Upper lobe of right lung (tissue), 1 donor: ENCODE results near the gene NCKAP1. TPM values are rescaled to one million over a fixed set of nuclear protein-coding genes. Genes with fewer than 3 reads are reported as not detected.
"Not testable (repeated sequence)": the region's sequence is repeated elsewhere in the genome, so short reads cannot be mapped to it uniquely, and the experiment has no call there.

Experiments used
- ATAC-seq: fragments of 200-7000 bp; cut with Tn5 transposase; one replicate; pipeline ENCODE4 v1.9.1; 2020; ENCODE audit warnings: mild to moderate bottlenecking, moderate library complexity
- DNase-seq: peaks from one replicate; pipeline ENCODE4 v3.0.0-alpha.2; 2020
- H3K27ac ChIP-seq: fragments of 200-600 bp; one replicate; pipeline ENCODE4 v1.8.0; 2022
- H3K27me3 ChIP-seq: fragments of 200-600 bp; one replicate; pipeline ENCODE4 v1.8.0; 2022; ENCODE audit warnings: mild to moderate bottlenecking
- H3K36me3 ChIP-seq: fragments of 200-600 bp; one replicate; pipeline ENCODE4 v1.8.0; 2022
- H3K4me1 ChIP-seq: fragments of 200-600 bp; one replicate; pipeline ENCODE4 v1.8.0; 2022
- H3K4me3 ChIP-seq: fragments of 200-600 bp; one replicate; pipeline ENCODE4 v1.8.0; 2022; ENCODE audit warnings: mild to moderate bottlenecking
- H3K9me3 ChIP-seq: fragments of 200-600 bp; one replicate; pipeline ENCODE4 v1.8.0; 2022
- CTCF ChIP-seq: fragments of 200-600 bp; IDR thresholded peaks from one replicate; pipeline ENCODE4 v1.8.0; 2022; ENCODE audit warnings: antibody characterized with exemption
- intact Hi-C: fragments of 100-400 bp; cut with DNase I; formaldehyde crosslinking; loops from one replicate; pipeline ENCODE4 v1.11.0; 2022
- total RNA-seq: library from RNA; stranded (reverse); fragmentation: NEBNext Ultra II Directional; extraction: Animal tissue kit (Norgen Biotek cat#: 25700); gene quantifications from one replicate; pipeline ENCODE4 v1.2.1, GENCODE V29; 2021
- donor health status: DM: no; HTN: yes; CAD: no; lungs with severe emphysema.

NCKAP1 gene
- total RNA-seq, 1 donor from 2014 or later = 117 TPM

- Histone ChIP-seq H3K4me1 (no peaks in the 10 kb centered on the region), H3K36me3 (peaks cover 30% of the 10 kb centered on the region), H3K27me3 (no peaks in the 10 kb centered on the region), H3K4me3 (no peak overlapping the region), H3K27ac (no peak overlapping the region), H3K9me3 (no peaks in the 10 kb centered on the region)
- ATAC-seq = no peak
- no peak for DNase-seq
- no peak for TF ChIP-seq CTCF
- intact Hi-C loops = no loop called here
These were observed 36.3 kb downstream of the NCKAP1 start for GRCh38 chr2:183001948-183002347.

GRCh38 chr2:183000846-183001245 lies 37.4 kb downstream of the NCKAP1 start:
- TF ChIP-seq CTCF = no peak
- H3K27me3 ChIP-seq = no peaks in the 10 kb centered on the region
- ATAC-seq (no peak), DNase-seq (no peak)
- intact Hi-C loops = no loop called here
- H3K9me3 ChIP-seq = no peaks in the 10 kb centered on the region
- H3K4me1 ChIP-seq = no peaks in the 10 kb centered on the region
- peaks cover 30% of the 10 kb centered on the region for H3K36me3 ChIP-seq
- no peak overlapping the region for H3K27ac ChIP-seq
- H3K4me3 ChIP-seq = no peak overlapping the region

DNA sequence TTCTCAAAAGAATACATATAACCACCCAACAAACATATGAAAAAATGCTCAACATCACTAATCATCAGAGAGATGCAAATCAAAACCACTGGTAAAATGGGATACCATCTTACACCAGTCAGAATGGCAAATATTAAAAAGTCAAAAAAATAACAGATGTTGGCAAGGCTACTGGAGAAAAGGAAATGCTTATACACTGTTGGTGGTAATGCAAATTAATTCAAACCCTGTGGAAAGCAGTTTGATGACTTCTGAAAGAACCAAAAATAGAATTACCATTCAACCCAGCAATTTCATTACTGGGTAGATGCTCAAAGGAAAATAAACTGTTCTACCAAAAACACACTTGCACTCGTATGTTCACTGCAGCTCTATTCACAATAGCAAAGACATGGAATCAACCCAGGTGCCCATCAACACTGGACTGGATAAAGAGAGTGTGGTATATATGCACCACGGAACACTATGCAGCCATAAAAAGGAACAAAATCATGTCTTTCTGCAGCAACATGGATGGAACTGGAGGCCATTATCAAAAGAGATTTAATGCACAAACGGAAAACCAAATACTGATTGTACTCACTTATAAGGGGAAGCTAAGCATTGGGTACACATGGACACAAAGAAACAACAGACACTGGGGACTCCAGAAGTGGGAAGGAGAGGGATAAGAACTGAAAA lies 38.8 kb downstream of the NCKAP1 start:
- no peaks in the 10 kb centered on the region for H3K4me1 ChIP-seq
- no peaks in the 10 kb centered on the region for H3K27me3 ChIP-seq
- H3K36me3 ChIP-seq = peaks cover 35% of the 10 kb centered on the region
- no peak overlapping the region for H3K4me3 ChIP-seq
- DNase-seq (no peak), ATAC-seq (no peak)
- intact Hi-C loops = no loop called here
- no peak for TF ChIP-seq CTCF
- H3K9me3 ChIP-seq = no peaks in the 10 kb centered on the region
- no peak overlapping the region for H3K27ac ChIP-seq

DNA sequence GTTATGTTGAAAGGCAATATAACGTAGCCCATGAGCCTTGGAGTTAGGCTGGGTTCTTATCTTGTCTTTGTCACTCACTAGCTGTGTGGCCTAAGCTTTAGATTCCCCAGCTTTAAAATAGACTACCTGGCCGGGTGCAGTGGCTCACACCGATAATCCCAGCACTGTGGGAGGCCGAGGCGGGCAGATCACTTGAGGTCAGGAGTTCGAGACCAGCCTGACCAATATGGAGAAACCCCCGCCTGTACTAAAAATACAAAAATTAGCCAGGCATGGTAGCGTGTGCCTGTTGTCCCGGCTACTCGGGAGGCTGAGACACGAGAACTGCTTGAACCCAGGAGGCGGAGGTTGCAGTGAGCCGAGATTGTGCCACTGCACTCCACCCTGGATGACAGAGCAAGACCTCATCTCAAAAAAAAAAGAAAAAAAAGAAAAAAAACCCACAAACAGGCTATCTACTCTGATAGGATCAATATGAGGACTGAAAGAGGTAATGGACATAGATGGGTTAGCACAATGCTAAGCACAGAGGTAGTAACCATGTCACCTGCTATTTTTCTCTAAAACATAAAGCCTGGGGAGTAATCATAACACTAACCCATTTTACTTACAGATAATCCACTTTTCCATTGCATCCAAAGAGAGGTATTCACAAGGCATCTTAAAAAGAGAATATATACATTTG lies 43.9 kb downstream of the NCKAP1 start:
- TF ChIP-seq CTCF = no peak
- Histone ChIP-seq H3K9me3 (no peaks in the 10 kb centered on the region), H3K27ac (no peak overlapping the region), H3K36me3 (peaks cover 34% of the 10 kb centered on the region), H3K4me1 (no peaks in the 10 kb centered on the region), H3K27me3 (no peaks in the 10 kb centered on the region), H3K4me3 (no peak overlapping the region)
- DNase-seq (no peak), ATAC-seq (no peak)
- intact Hi-C loops = no loop called here

- intact Hi-C loops = no loop called here
- no peak overlapping the region for H3K27ac ChIP-seq
- H3K36me3 ChIP-seq = peaks cover 61% of the 10 kb centered on the region
- no peak overlapping the region for H3K4me3 ChIP-seq
- DNase-seq (no peak), ATAC-seq (no peak)
- TF ChIP-seq CTCF = no peak
- no peaks in the 10 kb centered on the region for H3K9me3 ChIP-seq
- H3K27me3 ChIP-seq = no peaks in the 10 kb centered on the region
- H3K4me1 ChIP-seq = no peaks in the 10 kb centered on the region
These were observed 55.3 kb downstream of the NCKAP1 start for GRCh38 chr2:182982941-182983340.

DNA sequence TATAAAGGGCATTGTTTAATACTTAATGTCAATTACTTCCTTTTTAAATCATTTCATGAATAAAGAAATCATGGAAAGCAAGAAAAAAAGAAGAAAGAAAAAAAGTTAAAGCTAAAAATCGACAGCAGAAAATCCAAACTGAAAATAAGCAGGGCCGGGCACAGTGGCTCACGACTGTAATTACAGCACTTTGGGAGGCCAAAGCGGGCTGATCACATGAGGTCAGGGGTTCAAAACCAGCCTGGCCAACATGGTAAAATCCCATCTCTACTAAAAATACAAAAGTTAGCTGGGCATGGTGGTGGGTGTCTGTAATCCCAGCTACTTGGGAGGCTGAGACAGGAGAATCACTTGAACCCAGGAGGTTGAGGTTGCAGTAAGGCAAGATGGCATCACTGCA lies 56.8 kb downstream of the NCKAP1 start:
- H3K9me3 ChIP-seq, H3K27ac ChIP-seq, H3K27me3 ChIP-seq, intact Hi-C loops, H3K4me3 ChIP-seq, H3K4me1 ChIP-seq, ATAC-seq, DNase-seq: not testable (repeated sequence)
- H3K36me3 ChIP-seq = peaks cover 74% of the 10 kb centered on the region
